Ramos (cell line): ENCODE measurements around the gene SEC61A2.
"Not testable (repeated sequence)": the region's sequence is repeated elsewhere in the genome, so short reads cannot be mapped to it uniquely, and the experiment has no call there.

ENCODE experiments used
- in situ Hi-C: fragments of 300-500 bp; cut with MboI; formaldehyde crosslinking; loops from one replicate; pipeline ENCODE4 v1.14.3; 2022; ENCODE audit warnings: low sequenced_read_pairs; ENCODE audit not compliant: unreplicated experiment

SEC61A2 gene

GRCh38 chr10:12158111-12158510 is 28.6 kb downstream of the SEC61A2 start:
- in situ Hi-C loops: no loop called here

- in situ Hi-C loops: no loop called here
These were observed 31.2 kb downstream of the SEC61A2 start for GRCh38 chr10:12160664-12161063.

- in situ Hi-C loops: no loop called here
These were observed 33.5 kb downstream of the SEC61A2 start for GRCh38 chr10:12162927-12163326.

- in situ Hi-C loops: no loop called here
These were observed 34.6 kb downstream of the SEC61A2 start for GRCh38 chr10:12164085-12164484.

- in situ Hi-C loops: no loop called here
These were observed 35.6 kb downstream of the SEC61A2 start for GRCh38 chr10:12165036-12165435.

GRCh38 chr10:12165999-12166775 is 36.7 kb downstream of the SEC61A2 start:
- in situ Hi-C loops: no loop called here

GRCh38 chr10:12171512-12171911 is 42.0 kb downstream of the SEC61A2 start:
- in situ Hi-C loops: not testable (repeated sequence)

- in situ Hi-C loops: no loop called here
These were observed 48.2 kb downstream of the SEC61A2 start for GRCh38 chr10:12177642-12178041.

- in situ Hi-C loops: no loop called here
These were observed 50.2 kb downstream of the SEC61A2 start for GRCh38 chr10:12179606-12180170.

- in situ Hi-C loops: no loop called here
These were observed 50.9 kb downstream of the SEC61A2 start for GRCh38 chr10:12180221-12180974.

- in situ Hi-C loops: no loop called here
These were observed 51.7 kb downstream of the SEC61A2 start for GRCh38 chr10:12181065-12181775.

- in situ Hi-C loops: no loop called here
These were observed 54.7 kb downstream of the SEC61A2 start for GRCh38 chr10:12184165-12184564.

- in situ Hi-C loops: no loop called here
These were observed 56.8 kb downstream of the SEC61A2 start for GRCh38 chr10:12186323-12186722.

GRCh38 chr10:12187321-12187905 is 57.9 kb downstream of the SEC61A2 start:
- in situ Hi-C loops: no loop called here

- in situ Hi-C loops: no loop called here
These were observed 59.2 kb downstream of the SEC61A2 start for GRCh38 chr10:12188656-12189055.

- in situ Hi-C loops: no loop called here
These were observed 59.9 kb downstream of the SEC61A2 start for GRCh38 chr10:12189426-12189825.

GRCh38 chr10:12191715-12192114 is 62.2 kb downstream of the SEC61A2 start:
- in situ Hi-C loops: no loop called here

GRCh38 chr10:12193193-12193592 is 63.7 kb downstream of the SEC61A2 start:
- in situ Hi-C loops: no loop called here

GRCh38 chr10:12194752-12195271 is 65.3 kb downstream of the SEC61A2 start:
- in situ Hi-C loops: no loop called here

- in situ Hi-C loops: no loop called here
These were observed 65.8 kb downstream of the SEC61A2 start for GRCh38 chr10:12195281-12195602.
